ENCODE measurements around the gene DYNC1LI1.
"Not testable (repeated sequence)": the region's sequence is repeated elsewhere in the genome, so short reads cannot be mapped to it uniquely, and the experiment has no call there.

Gene DYNC1LI1

GRCh38 chr3:32578669-32579068 lies 8.0 kb upstream of the DYNC1LI1 start:
- not testable (repeated sequence) for DNase-seq

GRCh38 chr3:32577581-32578556 lies 7.2 kb upstream of the DYNC1LI1 start:
- no peak for DNase-seq

GRCh38 chr3:32577174-32577573 lies 6.5 kb upstream of the DYNC1LI1 start:
- DNase-seq = no peak

- DNase-seq = no peak
These were observed 4.9 kb upstream of the DYNC1LI1 start for GRCh38 chr3:32575451-32576113.

DNA sequence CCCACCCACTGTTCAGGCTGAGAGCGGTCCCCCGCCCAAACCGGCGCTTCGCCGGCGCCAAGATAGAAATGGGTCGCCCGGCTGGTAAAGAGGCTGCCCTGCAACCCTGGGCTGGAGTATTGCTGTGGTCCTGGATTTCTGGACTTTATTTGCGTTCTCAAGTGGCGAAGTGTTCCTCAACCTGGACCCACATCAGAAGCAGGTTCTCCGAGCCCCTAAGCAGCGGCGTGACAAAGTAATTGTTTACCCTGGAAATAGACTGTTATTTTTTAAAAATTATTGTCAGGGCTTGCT lies 481 bp upstream of the DYNC1LI1 start:
- no peak for DNase-seq

- peak; percentile 83 for DNase-seq
These were observed 878 bp downstream of the DYNC1LI1 start for GRCh38 chr3:32569540-32570420.

DNA sequence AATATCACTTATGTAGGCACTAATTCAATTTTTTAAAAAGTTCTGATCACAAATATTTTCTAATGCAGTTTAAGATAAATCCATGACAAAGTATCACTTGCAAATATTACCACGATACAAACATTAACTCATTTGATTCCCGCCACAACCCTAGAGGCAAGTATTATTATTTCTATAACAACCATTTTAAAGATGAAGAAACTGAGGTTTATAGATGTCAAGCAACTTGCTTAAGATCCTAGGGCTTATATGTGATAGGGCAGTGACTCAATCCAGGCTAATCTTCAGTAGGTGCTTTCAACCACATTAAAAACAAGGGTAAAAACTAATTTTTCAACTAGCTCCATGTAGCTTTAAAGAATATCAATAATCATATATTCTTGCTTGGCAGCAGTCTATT lies 1.7 kb downstream of the DYNC1LI1 start:
- DNase-seq = no peak

DNA sequence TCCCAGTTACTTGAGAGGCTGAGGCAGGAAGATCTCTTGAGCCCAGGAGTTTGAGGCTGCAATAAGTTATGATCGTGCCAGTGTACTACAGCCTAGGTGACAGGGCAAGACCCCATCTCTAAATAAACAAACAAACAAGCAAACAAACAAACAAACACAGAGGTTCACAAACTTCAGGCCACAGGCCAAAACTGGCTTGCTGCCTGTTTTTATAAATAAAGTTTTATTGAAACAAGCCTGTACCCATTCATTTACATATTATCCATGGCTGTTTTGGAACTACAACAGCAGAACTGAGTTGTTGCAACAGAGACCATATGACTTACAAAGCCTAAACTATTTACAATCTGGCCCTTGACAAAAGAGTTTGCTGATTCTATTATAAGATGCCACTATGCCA lies 6.5 kb downstream of the DYNC1LI1 start:
- DNase-seq = no peak

GRCh38 chr3:32562640-32563039 lies 8.0 kb downstream of the DYNC1LI1 start:
- no peak for DNase-seq

GRCh38 chr3:32557640-32558352 lies 12.9 kb downstream of the DYNC1LI1 start:
- no peak for DNase-seq

DNA sequence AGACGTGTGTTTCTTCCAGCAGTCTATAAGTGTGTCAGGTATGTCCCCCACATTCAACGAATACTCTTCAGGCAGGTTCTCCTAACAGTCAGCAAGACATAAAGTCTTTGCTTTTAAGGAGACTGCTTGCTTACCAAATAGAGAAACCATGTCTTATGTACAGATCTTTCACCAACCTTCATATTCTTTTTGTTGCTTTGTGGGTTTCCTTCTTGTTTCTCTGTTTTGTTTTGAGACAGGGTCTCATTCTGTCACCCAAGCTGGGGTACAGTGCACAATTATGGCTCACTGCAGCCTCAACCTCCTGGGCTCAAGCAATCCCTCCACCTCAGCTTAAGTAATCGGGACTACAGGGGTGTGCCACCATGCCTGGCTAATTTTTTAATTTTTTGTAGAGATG lies 14.3 kb downstream of the DYNC1LI1 start:
- no peak for DNase-seq

DNA sequence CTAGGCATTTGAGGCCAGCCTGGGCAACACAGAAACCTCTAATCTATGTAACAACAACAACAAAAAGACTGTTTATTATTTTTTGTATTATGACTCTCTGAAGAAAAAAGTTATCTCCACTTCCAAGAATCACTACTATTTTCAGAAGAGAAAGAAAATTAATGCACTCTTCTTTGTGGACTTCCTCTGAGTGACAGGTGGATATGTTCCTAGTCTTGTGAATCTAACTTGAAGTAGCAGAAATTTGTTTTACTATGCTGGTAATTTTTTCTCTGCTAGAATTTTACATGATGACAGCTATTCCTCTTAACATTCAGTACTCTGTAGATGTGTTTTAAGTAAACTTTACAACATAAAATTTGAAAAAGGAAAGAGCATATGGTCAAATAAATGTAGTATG lies 16.7 kb downstream of the DYNC1LI1 start:
- no peak for DNase-seq

DNA sequence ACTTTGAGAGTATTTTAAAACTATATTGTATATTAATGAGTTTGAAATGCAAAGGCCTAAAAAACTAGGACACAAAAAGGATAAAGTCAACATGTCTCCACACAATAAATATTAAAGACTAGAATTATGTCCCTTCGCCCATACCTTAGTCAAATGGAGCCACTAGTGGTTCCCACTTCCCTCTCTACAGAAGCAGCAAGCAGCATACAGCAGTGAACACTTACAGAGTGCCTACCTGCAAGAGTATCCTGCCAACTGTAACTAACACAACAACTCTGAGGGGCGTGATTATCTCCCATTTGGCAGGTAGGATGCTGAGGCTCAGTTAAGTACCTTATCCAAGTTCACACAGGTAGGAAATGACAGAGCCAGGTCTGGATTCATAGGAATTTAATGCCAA lies 17.2 kb downstream of the DYNC1LI1 start:
- no peak for DNase-seq

GRCh38 chr3:32552013-32552412 lies 18.6 kb downstream of the DYNC1LI1 start:
- DNase-seq = no peak

DNA sequence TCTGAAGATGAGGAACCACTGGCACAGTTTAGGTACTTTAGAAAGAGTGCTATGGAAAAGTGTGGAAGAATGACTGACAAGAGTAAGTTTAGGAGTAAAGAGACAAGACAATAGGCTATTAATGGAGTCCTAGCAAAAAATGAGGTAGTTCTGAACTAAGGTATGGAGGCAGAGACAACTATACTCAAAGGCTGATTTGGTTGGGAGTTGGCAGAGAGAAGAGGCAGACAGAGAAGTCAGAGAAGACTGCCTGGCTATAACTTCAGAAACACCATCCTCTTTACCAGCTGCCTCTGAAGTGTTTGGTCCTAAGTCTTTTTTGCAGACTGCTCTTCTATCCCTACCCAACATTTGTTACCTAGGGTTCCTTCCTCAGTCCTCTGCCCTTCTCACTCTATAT lies 19.2 kb downstream of the DYNC1LI1 start:
- DNase-seq = no peak

DNA sequence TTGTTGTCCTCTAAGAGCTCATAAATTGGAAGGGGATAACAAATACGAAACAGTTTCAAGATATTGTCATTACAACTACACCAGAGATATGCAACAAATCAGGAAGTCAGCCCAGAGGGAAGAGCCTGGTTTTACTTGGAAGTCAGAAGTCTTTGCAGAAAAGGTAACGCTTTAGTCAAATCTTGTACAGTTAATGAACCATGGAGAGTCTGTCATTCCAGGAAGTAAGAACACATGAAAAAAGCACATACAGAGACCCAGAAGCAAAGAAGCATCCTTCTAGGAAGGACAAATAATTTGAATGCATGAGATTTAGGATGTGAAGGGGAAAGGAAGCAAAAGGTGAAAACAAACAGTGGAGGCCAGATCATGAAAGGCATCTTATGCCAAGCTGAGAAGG lies 19.6 kb downstream of the DYNC1LI1 start:
- no peak for DNase-seq

GRCh38 chr3:32545305-32545704 lies 25.4 kb downstream of the DYNC1LI1 start:
- DNase-seq = no peak

DNA sequence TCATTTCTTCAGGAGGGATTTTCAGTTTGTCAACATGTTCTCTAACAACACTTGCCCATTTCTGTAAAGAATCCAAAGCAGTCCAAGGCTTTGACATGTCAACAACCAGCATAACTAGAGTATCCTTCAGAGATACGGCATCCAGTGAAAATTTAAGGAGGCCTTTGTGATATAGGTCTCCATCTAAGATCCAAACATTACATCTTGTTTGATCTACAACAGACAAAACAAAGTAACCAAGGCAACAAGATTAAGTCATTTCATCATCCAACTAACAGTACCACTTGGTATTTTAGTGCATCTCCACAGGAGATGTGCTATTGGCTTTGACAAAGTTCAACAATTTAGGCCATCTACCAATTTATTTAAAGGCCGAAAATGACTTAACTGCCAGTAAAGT lies 25.8 kb downstream of the DYNC1LI1 start:
- no peak for DNase-seq

- DNase-seq = no peak
These were observed 27.9 kb downstream of the DYNC1LI1 start for GRCh38 chr3:32542807-32543206.

GRCh38 chr3:32540899-32541298 lies 29.8 kb downstream of the DYNC1LI1 start:
- DNase-seq = no peak

DNA sequence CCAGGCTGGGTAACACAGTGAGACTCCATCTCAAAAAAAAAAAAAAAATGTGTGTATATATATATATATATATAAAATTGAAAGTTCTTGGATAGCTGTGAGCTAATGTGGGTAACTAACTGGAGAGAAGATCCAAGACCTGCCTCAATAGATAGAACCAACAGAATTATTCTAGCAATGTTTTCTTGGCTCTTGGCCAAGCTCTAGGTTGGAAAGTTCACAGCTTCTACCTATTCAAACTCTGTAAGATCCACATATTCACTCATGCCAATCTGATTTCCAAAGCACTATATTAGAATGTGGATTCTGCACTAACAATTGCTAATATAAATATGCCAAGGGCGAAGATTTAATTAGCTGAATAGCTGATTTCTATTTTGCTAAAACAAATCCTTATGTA lies 38.2 kb downstream of the DYNC1LI1 start:
- DNase-seq = no peak

DNA sequence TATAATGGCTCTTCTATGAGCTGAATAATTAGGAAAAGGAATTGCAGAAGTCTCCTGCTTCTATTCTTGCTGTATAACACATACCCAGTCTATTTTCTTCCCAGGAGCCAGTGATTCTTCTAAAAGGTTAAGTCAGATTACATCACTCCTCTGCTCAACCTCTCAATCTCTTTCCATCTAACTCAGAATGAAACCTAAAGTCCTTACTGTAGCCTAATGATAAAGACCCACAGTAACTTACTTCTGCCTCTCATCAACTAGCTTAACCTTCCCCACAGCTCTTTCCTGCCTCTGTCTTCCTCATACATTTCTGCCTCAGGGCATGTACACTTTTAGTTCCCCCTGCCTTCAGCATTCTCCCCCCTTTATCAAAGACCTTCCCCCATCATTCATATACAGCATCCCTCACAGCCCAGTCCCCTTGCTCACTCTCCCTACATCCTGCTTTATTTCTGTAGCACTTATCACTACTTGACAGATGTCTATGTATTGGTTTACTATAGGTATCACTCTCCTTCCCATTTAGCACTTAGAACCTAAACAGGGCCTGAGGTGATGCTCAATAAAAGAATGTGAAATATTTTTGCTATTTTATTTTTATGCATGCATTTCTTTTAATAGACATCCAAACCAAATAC lies 39.5 kb downstream of the DYNC1LI1 start:
- no peak for DNase-seq
